ENCODE results near the gene CMC1.

Gene CMC1

GRCh38 chr3:28228623-28229022 lies 12.8 kb upstream of the CMC1 start:
- no peak overlapping the region for H3K4me3 Mint-ChIP-seq
- H3K36me3 Mint-ChIP-seq: peaks cover 3% of the 10 kb centered on the region
- H3K27ac Mint-ChIP-seq: no peak overlapping the region
- H3K4me1 Mint-ChIP-seq (ENCODE audit: low read depth): peaks cover 8% of the 10 kb centered on the region
- peaks cover 4% of the 10 kb centered on the region for H3K9me3 Mint-ChIP-seq (ENCODE audit: low read depth)
- H3K27me3 Mint-ChIP-seq: no peaks in the 10 kb centered on the region

GRCh38 chr3:28232659-28233058 lies 8.8 kb upstream of the CMC1 start:
- H3K27me3 Mint-ChIP-seq: no peaks in the 10 kb centered on the region
- H3K27ac Mint-ChIP-seq: no peak overlapping the region
- no peak overlapping the region for H3K4me3 Mint-ChIP-seq
- peaks cover 3% of the 10 kb centered on the region for H3K4me1 Mint-ChIP-seq (ENCODE audit: low read depth)
- no peaks in the 10 kb centered on the region for H3K9me3 Mint-ChIP-seq (ENCODE audit: low read depth)
- no peaks in the 10 kb centered on the region for H3K36me3 Mint-ChIP-seq

- H3K9me3 Mint-ChIP-seq (ENCODE audit: low read depth): no peaks in the 10 kb centered on the region
- H3K27ac Mint-ChIP-seq: no peak overlapping the region
- no peaks in the 10 kb centered on the region for H3K36me3 Mint-ChIP-seq
- H3K4me1 Mint-ChIP-seq (ENCODE audit: low read depth): peaks cover 3% of the 10 kb centered on the region
- H3K27me3 Mint-ChIP-seq: no peaks in the 10 kb centered on the region
- H3K4me3 Mint-ChIP-seq: no peak overlapping the region
Observed at GRCh38 chr3:28234454-28234853, 7.0 kb upstream of the CMC1 start.

- H3K9me3 Mint-ChIP-seq (ENCODE audit: low read depth): peaks cover 4% of the 10 kb centered on the region
- H3K36me3 Mint-ChIP-seq: peaks cover 4% of the 10 kb centered on the region
- no peak overlapping the region for H3K27ac Mint-ChIP-seq
- H3K27me3 Mint-ChIP-seq: no peaks in the 10 kb centered on the region
- peaks cover 34% of the 10 kb centered on the region for H3K4me1 Mint-ChIP-seq (ENCODE audit: low read depth)
- no peak overlapping the region for H3K4me3 Mint-ChIP-seq
Observed at GRCh38 chr3:28239108-28239507, 2.3 kb upstream of the CMC1 start.

GRCh38 chr3:28240441-28240840 lies 978 bp upstream of the CMC1 start:
- peak overlapping the region; percentile 96 for H3K4me3 Mint-ChIP-seq
- peak overlapping the region; percentile 95 for H3K27ac Mint-ChIP-seq
- H3K27me3 Mint-ChIP-seq: no peaks in the 10 kb centered on the region
- peaks cover 4% of the 10 kb centered on the region for H3K9me3 Mint-ChIP-seq (ENCODE audit: low read depth)
- H3K4me1 Mint-ChIP-seq (ENCODE audit: low read depth): peaks cover 44% of the 10 kb centered on the region
- H3K36me3 Mint-ChIP-seq: peaks cover 6% of the 10 kb centered on the region

GRCh38 chr3:28242519-28242918 lies 1.1 kb downstream of the CMC1 start:
- H3K27ac Mint-ChIP-seq: peak overlapping the region; percentile 95
- peaks cover 4% of the 10 kb centered on the region for H3K9me3 Mint-ChIP-seq (ENCODE audit: low read depth)
- peaks cover 10% of the 10 kb centered on the region for H3K36me3 Mint-ChIP-seq
- H3K4me3 Mint-ChIP-seq: peak overlapping the region; percentile 96
- H3K4me1 Mint-ChIP-seq (ENCODE audit: low read depth): peaks cover 59% of the 10 kb centered on the region
- no peaks in the 10 kb centered on the region for H3K27me3 Mint-ChIP-seq

GRCh38 chr3:28243424-28244106 lies 2.1 kb downstream of the CMC1 start:
- peaks cover 4% of the 10 kb centered on the region for H3K9me3 Mint-ChIP-seq (ENCODE audit: low read depth)
- peak overlapping the region; percentile 13 for H3K27ac Mint-ChIP-seq
- H3K36me3 Mint-ChIP-seq: peaks cover 10% of the 10 kb centered on the region
- H3K4me3 Mint-ChIP-seq: peak overlapping the region; percentile 49
- H3K27me3 Mint-ChIP-seq: no peaks in the 10 kb centered on the region
- peaks cover 68% of the 10 kb centered on the region for H3K4me1 Mint-ChIP-seq (ENCODE audit: low read depth)

GRCh38 chr3:28244491-28244890 lies 3.1 kb downstream of the CMC1 start:
- Mint-ChIP-seq H3K36me3 (peaks cover 10% of the 10 kb centered on the region), H3K4me3 (no peak overlapping the region), H3K4me1 (ENCODE audit: low read depth) (peaks cover 76% of the 10 kb centered on the region), H3K27ac (no peak overlapping the region), H3K27me3 (no peaks in the 10 kb centered on the region), H3K9me3 (ENCODE audit: low read depth) (peaks cover 4% of the 10 kb centered on the region)

- peaks cover 83% of the 10 kb centered on the region for H3K4me1 Mint-ChIP-seq (ENCODE audit: low read depth)
- peaks cover 12% of the 10 kb centered on the region for H3K36me3 Mint-ChIP-seq
- H3K27ac Mint-ChIP-seq: no peak overlapping the region
- H3K27me3 Mint-ChIP-seq: no peaks in the 10 kb centered on the region
- no peak overlapping the region for H3K4me3 Mint-ChIP-seq
- peaks cover 4% of the 10 kb centered on the region for H3K9me3 Mint-ChIP-seq (ENCODE audit: low read depth)
Observed at GRCh38 chr3:28247286-28247685, 5.9 kb downstream of the CMC1 start.

GRCh38 chr3:28250999-28251398 lies 9.6 kb downstream of the CMC1 start:
- Mint-ChIP-seq H3K9me3 (ENCODE audit: low read depth) (no peaks in the 10 kb centered on the region), H3K27me3 (no peaks in the 10 kb centered on the region), H3K36me3 (peaks cover 5% of the 10 kb centered on the region), H3K27ac (no peak overlapping the region), H3K4me1 (ENCODE audit: low read depth) (peaks cover 65% of the 10 kb centered on the region), H3K4me3 (no peak overlapping the region)

- Mint-ChIP-seq H3K27ac (no peak overlapping the region), H3K9me3 (ENCODE audit: low read depth) (no peaks in the 10 kb centered on the region), H3K36me3 (peaks cover 2% of the 10 kb centered on the region), H3K4me1 (ENCODE audit: low read depth) (peaks cover 55% of the 10 kb centered on the region), H3K27me3 (no peaks in the 10 kb centered on the region), H3K4me3 (no peak overlapping the region)
Observed at GRCh38 chr3:28252001-28252431, 10.6 kb downstream of the CMC1 start.

GRCh38 chr3:28253040-28253715 lies 11.8 kb downstream of the CMC1 start:
- Mint-ChIP-seq H3K9me3 (ENCODE audit: low read depth) (no peaks in the 10 kb centered on the region), H3K27ac (no peak overlapping the region), H3K4me1 (ENCODE audit: low read depth) (peaks cover 44% of the 10 kb centered on the region), H3K27me3 (no peaks in the 10 kb centered on the region), H3K36me3 (peaks cover 4% of the 10 kb centered on the region), H3K4me3 (no peak overlapping the region)

GRCh38 chr3:28262001-28262400 lies 20.6 kb downstream of the CMC1 start:
- Mint-ChIP-seq H3K9me3 (ENCODE audit: low read depth) (no peaks in the 10 kb centered on the region), H3K27ac (no peak overlapping the region), H3K27me3 (no peaks in the 10 kb centered on the region), H3K4me3 (no peak overlapping the region), H3K4me1 (ENCODE audit: low read depth) (peaks cover 12% of the 10 kb centered on the region), H3K36me3 (peaks cover 11% of the 10 kb centered on the region)

GRCh38 chr3:28265641-28266040 lies 24.2 kb downstream of the CMC1 start:
- H3K27ac Mint-ChIP-seq: no peak overlapping the region
- H3K27me3 Mint-ChIP-seq: no peaks in the 10 kb centered on the region
- H3K4me3 Mint-ChIP-seq: no peak overlapping the region
- peaks cover 6% of the 10 kb centered on the region for H3K4me1 Mint-ChIP-seq (ENCODE audit: low read depth)
- no peaks in the 10 kb centered on the region for H3K9me3 Mint-ChIP-seq (ENCODE audit: low read depth)
- H3K36me3 Mint-ChIP-seq: peaks cover 14% of the 10 kb centered on the region

GRCh38 chr3:28267984-28268849 lies 26.8 kb downstream of the CMC1 start:
- H3K4me3 Mint-ChIP-seq: no peak overlapping the region
- H3K27ac Mint-ChIP-seq: no peak overlapping the region
- peaks cover 29% of the 10 kb centered on the region for H3K36me3 Mint-ChIP-seq
- H3K9me3 Mint-ChIP-seq (ENCODE audit: low read depth): peaks cover 5% of the 10 kb centered on the region
- no peaks in the 10 kb centered on the region for H3K27me3 Mint-ChIP-seq
- H3K4me1 Mint-ChIP-seq (ENCODE audit: low read depth): peaks cover 11% of the 10 kb centered on the region

Measured in activated naive CD8-positive, alpha-beta T cell (primary cell).